ENCODE results near the gene RIT2.

RIT2 gene

GRCh38 chr18:43080671-43081070 lies 34.8 kb downstream of the RIT2 start:
- DNase-seq = no peak

GRCh38 chr18:43079422-43079821 lies 36.1 kb downstream of the RIT2 start:
- DNase-seq = no peak

- no peak for DNase-seq
Measured at GRCh38 chr18:43078478-43079092, 36.9 kb downstream of the RIT2 start.

- no peak for DNase-seq
Measured at GRCh38 chr18:43077510-43078308, 37.8 kb downstream of the RIT2 start.

- DNase-seq = no peak
Measured at GRCh38 chr18:43073771-43074170, 41.7 kb downstream of the RIT2 start.

GRCh38 chr18:43068781-43069180 lies 46.7 kb downstream of the RIT2 start:
- no peak for DNase-seq

- DNase-seq = no peak
Measured at GRCh38 chr18:43067570-43067969, 47.9 kb downstream of the RIT2 start.

GRCh38 chr18:43061816-43062215 lies 53.7 kb downstream of the RIT2 start:
- no peak for DNase-seq

GRCh38 chr18:43061318-43061717 lies 54.2 kb downstream of the RIT2 start:
- no peak for DNase-seq

GRCh38 chr18:43060020-43060419 lies 55.5 kb downstream of the RIT2 start:
- DNase-seq = no peak

- DNase-seq = no peak
Measured at GRCh38 chr18:43054815-43055519, 60.5 kb downstream of the RIT2 start.

GRCh38 chr18:43049021-43049420 lies 66.5 kb downstream of the RIT2 start:
- DNase-seq = no peak

GRCh38 chr18:43046322-43046721 lies 69.2 kb downstream of the RIT2 start:
- DNase-seq = no peak

GRCh38 chr18:43043626-43044025 lies 71.9 kb downstream of the RIT2 start:
- no peak for DNase-seq

- no peak for DNase-seq
Measured at GRCh38 chr18:43040281-43040680, 75.2 kb downstream of the RIT2 start.

- no peak for DNase-seq
Measured at GRCh38 chr18:43034683-43035500, 80.6 kb downstream of the RIT2 start.

- DNase-seq = no peak
Measured at GRCh38 chr18:43031169-43031568, 84.3 kb downstream of the RIT2 start.

- no peak for DNase-seq
Measured at GRCh38 chr18:43029414-43029813, 86.1 kb downstream of the RIT2 start.

- DNase-seq = no peak
Measured at GRCh38 chr18:43022874-43023273, 92.6 kb downstream of the RIT2 start.

GRCh38 chr18:43017622-43018021 lies 97.9 kb downstream of the RIT2 start:
- DNase-seq = no peak

GRCh38 chr18:43013486-43013885 lies 102.0 kb downstream of the RIT2 start:
- DNase-seq = no peak

GRCh38 chr18:43012951-43013350 lies 102.5 kb downstream of the RIT2 start:
- no peak for DNase-seq

GRCh38 chr18:43010611-43011010 lies 104.9 kb downstream of the RIT2 start:
- DNase-seq = no peak

Data from hematopoietic multipotent progenitor cell treated with erythropoietin and hydrocortisone succinate and interleukin-3 and kit ligand, for 8 days (in vitro differentiated cells).